HG02623 (cell line): ENCODE results near the gene BEND3.
"Not testable (repeated sequence)": the region's sequence is repeated elsewhere in the genome, so short reads cannot be mapped to it uniquely, and the experiment has no call there.

ENCODE experiments used
- ATAC-seq: cut with Tn5 transposase; IDR thresholded peaks from one replicate; pipeline ENCODE4 v1.9.1; 2021; ENCODE audit warnings: moderate library complexity; ENCODE audit not compliant: unreplicated experiment

Gene BEND3

DNA sequence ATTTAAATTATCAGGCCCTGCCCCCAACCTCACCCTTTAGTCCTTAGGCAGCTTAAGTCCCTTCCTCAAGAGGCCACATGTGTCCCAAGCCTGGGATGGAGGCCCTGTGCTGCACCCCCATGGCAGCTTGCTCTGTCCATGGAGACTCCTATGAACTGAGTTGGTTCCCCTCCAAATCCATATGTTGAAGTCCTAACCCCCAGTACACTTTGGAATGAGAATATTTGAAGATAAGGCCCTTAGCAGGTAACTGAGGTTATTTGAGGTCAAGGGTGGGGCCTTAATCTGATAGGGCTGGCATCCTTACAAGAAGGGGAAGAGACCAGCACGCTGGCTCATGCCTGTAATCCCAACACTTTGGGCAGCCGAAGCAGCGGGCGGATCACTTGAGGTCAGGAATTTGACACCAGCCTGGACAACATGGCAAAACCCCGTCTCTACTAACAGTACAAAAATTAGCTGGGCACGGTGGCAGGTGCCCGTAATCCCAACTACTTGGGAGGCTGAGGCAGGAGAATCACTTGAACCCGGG is 6.7 kb upstream of the BEND3 start:
- ATAC-seq = no peak

DNA sequence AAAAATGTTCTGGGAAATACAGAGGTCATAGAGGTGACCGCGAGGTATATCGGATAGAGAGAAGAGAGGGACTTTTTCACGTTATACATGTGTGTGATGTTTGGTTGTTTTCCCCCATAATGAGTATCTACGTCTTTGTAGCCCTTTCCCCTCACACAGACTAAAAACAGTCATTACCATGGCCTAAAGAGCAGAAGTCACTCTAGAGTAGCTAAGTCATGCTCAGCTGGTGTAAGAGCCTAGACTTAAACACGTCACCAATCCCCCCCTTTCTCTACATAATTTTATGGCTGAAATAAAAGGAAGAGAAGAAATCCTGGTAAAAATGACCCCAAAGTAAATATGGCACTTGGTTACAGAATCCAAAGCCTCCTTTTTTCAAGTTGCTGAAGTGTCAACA is 6.0 kb upstream of the BEND3 start:
- no peak for ATAC-seq

DNA sequence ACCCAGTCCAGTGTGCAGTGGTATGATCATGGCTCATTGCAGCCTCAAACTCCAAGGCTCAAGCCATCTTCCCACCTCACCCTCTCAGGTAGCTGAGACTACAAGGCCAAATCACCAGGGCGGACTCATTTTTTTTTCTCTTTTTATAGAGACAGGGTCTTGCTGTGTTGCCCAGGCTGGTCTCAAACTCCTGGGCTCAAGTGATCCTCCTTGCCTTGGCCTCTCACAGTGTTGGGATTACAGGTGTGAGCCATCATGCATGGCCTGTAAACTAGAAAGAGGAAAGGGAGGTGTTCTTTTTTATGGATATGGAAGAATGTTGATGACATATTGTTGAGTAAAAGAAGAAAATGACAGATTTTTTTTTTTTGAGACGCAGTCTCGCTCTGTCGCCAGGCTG is 5.1 kb upstream of the BEND3 start:
- no peak for ATAC-seq

DNA sequence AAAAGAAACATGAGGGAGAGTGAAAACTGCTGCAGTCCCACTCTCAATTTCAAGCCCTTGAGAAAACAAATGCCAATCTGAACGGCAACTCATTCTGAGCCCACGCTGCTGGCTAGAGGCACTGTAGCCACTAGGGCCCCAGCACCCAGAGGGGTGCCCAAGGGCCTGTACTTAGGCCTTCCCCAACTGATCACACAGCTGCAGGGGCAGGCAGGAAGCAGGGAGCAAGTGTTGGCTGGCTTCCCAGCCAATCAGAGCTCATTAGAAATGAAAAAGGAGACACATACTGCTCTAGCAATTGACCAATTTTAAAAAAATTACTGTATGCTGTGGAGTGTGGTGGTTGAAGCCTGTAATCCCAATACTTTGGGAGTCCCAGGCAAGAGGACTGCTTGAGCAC is 3.7 kb upstream of the BEND3 start:
- ATAC-seq = no peak

DNA sequence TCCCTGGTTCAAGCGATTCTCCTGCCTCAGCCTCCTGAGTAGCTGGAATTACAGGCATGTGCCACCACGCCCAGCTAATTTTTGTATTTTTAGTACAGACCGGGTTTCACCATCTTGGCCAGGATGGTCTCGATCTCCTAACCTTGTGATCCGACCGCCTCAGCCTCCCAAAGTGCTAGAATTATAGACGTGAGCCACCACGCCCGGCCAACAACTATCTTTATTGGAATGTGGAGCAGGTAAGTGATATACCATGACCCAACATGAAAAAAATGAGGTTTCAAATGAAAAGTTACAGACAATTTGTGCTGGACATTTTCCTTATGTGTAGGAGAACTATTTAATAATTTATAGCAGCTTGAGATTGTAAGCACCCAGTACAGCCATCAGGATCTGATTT is 3.2 kb upstream of the BEND3 start:
- ATAC-seq = not testable (repeated sequence)

DNA sequence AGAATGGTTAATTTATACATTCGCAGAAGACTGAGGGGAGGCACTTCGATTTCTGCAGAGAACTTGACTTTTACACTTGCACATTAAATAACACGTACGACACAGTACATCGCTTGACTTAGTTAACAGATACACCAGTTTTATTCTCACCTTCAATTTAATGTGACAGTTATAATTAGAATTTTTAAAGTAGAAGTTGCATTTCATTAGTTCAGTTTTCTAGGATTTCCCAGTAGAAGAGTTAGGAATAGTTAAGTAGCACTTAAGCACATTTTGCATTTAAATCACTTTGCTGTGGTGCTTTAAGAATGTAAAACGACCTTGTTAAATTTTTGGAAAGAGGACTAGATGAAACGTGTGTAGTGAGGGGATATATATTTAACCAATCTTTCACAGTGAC is 1.6 kb upstream of the BEND3 start:
- no peak for ATAC-seq

DNA sequence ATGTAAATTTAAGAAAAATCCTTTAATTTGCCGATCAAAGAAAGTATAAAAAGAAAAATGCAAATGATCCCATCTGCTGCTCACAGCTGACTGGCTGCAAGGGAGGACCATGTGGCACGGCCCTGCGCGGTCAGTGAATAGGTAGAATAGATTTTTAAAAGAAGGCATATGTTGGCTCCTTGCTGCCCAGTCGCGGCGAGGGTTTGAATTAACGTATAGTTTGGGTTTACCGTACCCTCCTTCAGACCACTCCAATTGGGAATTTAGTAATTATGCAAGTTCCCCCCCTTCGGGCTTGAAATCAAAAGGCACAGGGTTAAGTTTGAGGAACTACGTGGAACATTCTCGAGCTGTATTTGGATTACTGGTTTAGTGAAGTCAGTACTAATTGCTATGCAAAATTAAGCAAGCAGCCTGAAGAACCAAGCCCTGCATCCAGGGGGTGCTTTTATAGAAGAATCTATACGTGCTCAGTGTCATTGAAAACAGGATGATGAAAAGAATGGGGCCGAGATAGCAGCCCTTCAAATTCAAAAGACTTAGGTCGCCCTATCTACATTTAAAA is 1.1 kb upstream of the BEND3 start:
- no peak for ATAC-seq

DNA sequence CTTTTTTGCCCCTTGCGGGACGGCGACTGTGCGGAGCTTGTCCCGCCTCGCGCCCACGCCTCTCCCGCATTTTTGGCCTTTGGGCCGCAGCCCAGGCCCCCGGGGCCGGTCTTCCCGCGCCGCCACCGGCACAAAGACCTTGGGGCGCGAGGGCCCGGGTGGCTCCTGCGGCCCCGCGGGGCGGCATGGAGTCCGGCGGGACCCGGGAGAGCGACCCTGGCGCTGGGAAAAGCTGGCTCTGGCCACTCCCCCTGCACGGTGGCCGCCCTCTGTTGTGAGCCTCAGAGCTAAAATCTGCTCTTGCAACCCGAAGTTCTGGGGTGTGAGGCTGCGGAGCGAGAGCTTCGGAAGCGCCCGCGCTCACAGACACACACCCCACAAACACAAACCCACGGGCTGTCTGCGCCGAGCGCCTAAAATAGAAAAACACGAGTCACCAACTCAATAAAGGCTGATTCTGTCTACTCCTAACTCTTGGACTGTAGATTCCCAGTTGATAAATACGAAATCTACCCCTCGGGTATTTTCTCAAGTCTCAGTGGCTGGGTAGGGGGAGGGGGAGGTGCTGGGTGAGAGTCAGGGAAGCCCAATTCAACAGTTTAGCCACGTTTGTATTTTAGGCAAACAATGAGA is 496 bp upstream of the BEND3 start:
- ATAC-seq = no peak

DNA sequence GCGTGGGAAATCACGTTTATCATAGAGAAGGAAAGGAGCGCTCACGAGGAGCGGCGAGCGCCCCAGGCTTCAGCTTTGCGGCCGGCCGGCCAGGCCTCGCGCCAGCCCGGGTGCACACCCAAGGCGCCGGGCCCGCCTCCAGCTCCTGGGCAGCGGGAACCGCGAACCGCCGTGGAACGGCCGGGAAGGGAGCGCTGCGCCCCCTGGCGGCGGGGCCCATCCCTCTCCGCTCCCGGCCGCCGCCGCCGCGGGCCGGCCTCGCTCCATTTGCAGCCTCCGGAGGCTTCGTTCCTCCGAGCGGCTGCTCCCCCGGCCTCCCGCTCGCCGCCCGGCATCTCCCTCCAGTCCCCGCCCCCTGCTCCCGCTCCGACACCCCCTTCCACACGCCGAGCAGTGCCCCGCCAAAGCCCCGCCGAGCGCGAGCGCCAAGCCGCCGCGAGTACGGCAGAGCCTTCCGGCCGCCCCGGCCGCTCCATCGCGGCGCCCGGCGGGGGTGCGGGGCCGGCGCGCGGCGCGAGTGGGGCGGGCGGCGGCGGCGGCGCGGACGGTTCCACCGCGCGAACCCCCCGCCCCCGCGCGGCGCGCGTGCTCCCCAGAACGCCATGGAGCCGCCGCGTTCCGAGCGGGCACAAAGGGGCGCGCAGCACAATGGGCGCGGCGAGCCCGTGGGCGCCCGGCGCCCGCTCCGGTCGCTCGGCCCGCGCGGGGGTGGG is 946 bp downstream of the BEND3 start:
- ATAC-seq = peak; percentile 54

DNA sequence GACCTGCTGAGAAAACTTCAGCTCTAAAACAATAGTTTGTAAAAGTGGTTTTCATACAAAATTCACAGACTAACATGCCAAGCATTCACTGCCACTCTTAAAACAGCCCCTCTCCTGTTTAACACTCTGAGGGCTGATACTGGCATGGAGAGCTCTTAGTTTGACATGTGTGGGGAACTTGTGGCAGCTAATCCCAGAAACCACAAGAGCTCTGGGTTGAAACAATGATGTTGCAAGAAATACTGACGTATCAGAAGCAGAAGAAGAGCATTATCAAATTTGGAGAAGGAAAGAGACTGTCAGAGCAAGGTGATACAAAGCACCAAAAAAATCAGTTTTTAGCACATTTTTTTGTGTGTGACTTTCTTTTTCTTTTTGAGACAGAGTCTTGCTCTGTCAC is 5.1 kb downstream of the BEND3 start:
- ATAC-seq = no peak

DNA sequence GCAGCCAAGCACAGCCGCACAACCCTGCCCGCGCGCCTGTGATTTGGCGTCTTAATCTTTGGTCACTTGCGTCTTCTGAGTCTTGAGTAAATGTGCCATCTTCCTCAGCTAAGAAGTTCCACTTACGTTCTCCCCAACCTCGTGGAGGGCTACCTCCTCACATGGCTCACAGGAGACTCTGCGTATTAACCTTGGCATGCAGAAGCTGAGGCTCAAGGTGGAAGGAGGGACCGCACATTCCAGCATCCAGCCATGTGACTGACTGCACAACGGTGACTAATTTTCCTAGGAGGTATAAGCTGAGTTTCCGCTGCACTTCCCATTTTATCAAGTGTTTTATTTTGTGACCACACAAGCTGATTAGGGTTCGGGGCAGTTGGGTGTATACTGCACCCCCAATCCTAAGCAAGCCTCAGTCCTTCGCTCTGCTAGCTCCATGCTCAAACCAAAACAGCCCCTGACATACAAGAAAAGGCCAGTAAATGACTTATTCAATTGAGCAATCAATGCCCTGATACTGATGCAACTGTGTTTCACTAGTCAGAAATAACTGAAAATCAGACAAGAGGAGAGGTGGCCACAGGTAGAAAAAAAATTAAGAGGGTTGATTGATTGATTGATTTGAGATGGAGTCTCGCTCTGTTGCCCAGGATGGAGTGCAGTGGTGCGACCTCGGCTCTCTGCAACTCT is 7.0 kb downstream of the BEND3 start:
- no peak for ATAC-seq

DNA sequence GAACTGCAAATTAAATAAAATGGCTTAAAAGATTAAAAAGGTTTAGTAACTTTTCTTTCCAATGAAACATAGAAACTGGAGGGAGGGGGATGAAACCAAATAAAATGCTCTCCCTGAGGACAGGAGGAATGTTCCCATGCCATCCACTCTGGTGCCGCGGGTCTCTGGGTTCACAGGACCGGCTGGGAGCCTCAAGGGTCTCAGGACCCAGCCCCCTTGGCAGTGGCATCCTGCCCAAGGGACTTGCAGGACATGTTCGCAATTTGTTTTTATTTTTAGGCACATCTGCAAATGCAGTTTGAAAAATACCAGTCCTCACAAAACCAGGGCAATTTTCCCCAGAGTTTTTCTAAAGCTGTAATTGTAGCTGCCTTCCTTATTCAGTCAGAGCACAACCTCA is 7.5 kb downstream of the BEND3 start:
- ATAC-seq = no peak

DNA sequence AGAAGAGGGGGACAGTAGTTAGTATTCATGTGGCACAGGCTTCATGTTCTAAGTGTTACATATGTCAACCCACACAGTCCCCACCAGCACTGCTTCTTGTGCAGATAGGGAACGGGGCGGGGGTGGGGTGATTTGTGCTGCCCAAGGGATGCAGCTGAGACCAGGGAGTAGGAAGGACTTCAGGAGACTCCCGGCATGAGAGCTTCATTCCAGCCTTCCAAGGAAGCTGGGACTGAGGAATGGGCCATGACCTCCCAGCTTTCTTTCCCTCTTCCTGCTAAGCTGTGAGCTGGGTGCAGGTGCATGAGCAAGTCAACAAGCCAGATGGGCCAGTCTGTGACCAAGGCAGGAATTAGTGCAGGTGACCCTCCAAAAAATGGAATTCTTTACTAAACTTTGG is 9.2 kb downstream of the BEND3 start:
- ATAC-seq = no peak

DNA sequence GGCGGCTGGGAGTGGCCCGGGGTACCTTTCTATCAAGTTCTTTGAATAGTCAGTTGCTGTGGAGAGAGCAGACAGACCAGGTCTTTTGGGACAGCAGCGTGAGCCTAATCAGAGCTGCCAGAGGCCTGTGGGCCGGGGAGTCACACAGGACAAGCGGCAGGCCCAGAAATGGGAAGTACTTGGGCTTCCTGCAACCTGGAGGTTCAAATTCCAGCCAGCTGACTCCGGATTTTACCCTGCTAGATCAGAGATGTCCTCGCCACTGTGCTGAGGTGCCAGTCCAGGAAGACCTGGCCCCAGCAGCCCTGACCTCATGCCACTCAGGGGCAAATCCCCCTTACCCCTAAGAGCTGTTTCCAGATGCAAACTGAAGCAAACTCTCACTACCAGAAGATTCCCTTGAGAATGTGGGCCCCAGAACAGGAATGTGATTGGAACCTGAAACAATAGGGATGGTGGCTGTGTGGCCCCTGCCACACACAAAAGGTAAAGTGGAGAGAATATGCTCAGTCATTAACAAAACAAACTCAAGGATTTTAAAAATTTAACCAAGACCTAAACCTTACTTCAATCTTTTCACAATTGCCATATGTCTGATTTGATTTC is 9.7 kb downstream of the BEND3 start:
- no peak for ATAC-seq

DNA sequence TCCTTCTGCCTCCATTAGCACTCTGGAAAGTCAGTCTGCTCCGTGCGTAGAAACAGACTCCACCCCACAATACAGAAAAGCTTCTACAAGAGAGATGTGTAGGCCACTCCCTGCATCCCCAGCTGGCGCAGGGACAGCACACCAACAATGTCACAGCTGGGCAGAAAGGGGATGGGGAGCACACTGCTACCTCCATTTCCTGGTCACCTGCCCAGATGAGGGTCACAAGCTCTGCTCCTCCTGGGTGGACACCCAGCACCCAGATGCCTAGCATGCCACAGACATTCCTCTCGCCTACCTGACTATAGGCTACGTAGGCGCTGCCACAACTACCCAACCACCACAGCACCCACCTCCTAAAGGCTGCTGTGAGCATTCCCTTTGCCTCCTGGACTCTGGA is 12.2 kb downstream of the BEND3 start:
- no peak for ATAC-seq

DNA sequence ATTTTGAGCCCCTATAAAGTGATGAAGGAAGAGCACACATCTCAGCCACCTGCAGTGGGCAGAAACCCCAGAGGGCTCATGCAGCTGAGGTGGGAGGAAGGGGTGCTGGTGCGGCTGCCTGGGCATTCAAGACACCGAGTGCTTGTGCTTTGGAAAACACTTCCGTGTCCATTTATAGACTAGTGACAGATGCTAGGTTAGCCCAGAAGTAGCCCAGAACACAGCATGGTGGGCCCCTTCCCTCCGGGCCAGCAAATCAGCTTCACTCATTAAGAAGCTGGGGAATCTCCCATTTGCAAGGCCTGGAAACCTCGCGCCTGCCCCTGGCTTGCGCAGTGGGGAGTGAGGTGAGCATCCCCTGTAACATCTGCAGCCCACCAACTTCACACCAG is 12.9 kb downstream of the BEND3 start:
- ATAC-seq = no peak

DNA sequence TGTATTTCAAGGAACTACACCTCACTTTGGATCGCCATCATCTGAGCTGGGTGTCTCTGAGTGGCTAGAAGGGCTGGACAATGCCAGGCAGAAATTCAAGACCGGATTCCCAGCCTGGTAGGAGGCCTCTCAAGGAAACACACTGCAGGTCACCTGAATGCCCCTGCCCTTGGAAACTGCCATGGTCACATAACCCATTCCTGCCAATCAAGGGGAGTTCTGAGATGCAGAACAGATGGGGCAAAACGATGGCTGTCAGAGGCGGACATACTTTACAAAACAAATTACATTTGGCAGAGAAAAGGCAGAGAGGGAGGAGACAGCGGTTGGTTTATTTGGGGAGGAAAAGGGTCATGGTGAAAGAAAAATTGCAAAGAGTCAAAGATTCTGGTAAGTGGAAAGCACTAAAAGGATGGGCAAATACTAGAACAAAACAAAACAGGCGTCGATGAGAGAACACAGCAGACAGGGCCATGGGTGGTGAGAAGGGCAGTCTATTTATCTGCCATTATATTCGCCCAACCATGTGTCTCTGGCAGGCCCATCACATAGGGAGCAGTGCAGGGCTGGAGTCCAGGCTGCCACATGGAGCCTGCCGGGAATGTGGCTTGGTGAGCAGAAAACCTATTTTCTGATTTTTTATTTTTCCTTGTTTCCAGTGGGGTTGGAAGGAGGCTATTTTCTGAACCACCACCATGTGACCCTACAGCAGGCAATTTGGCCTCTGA is 13.5 kb downstream of the BEND3 start:
- no peak for ATAC-seq

DNA sequence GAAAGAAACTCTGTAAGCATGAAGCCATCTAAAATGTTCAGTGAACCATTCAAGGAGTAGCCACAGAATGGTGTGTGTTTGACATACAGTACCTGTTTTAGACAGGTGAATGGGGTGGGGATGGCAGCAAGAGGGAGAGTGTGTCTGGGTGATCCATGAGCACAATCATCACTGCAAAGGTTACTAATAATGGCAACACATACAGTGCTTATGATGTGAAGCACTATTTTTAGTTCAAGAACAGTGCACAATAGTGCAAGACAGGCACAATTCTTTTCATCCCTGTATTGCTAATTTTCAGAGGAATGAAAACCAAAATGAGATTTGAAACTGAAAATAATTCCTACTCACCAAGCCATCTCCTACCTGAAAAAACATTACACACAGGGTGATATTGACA is 14.1 kb downstream of the BEND3 start:
- no peak for ATAC-seq

DNA sequence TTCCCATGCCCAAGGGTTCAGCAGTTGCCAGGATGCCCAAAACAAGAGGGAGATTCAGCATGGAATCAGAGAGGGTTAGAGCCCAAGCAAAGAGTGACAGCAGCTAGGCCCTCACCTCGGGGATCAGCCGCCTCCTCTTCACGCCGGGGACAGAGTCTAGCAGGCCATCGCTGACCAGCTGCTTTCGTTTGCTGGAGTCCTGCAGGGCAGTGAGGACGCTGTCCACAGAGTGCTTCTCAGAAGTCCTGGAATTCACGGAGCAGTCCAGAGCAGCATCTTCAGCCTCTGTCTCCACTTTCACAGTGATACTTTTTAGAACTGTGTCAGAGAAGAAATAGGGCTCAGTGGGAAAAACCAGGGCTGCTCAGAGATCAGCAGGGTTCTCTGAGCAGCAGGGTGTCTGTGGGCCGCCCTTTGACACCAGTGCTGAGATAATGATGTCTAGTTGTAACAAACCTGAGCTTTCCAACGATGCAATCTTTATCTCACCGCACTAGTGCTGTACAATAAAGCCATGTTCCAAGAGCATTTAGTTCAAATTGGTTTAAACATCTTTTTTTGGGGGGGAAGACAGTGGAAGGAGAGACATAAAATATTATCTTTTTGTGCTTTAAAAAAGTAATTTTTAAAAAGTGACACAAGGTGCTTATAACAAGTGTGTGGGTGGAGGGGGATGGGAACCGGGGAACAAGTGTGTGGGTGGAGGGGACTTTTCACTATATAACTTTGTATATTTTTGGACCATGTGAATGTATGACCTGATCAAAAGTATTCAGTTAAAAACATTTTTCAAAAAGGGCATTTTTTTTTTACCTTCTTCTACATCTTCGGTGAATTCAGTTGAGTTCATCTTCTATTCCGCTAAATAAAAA is 16.6 kb downstream of the BEND3 start:
- no peak for ATAC-seq

DNA sequence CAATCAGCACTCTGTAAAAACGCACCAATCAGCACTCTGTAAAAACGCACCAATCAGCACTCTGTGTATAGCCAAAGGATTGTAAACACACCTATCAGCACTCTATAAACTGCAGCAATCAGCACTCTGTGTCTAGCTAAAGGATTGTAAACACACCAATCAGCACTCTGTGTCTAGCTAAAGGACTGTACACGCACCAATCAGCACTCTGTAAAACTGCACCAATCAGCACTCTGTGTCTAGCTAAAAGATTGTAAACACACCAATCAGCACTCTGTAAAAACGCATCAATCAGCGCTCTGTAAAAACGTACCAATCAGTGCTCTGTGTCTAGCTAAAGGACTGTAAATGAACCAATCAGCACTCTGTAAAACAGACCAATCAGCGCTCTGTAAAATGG is 30.9 kb downstream of the BEND3 start:
- not testable (repeated sequence) for ATAC-seq
